Loucy (cell line): ENCODE results near the gene CHSY3.

Experiments used
- CTCF ChIP-seq: fragments of 200-600 bp; sonication (generic); conservative IDR thresholded peaks from 2 replicates; pipeline ENCODE4 v1.5.1; 2014; ENCODE audit warnings: mild to moderate bottlenecking, antibody characterized with exemption, low read length
- EZH2phosphoT487 ChIP-seq: fragments of 200-600 bp; IDR thresholded peaks from 2 replicates; pipeline ENCODE4 v1.6.1; 2018; ENCODE audit warnings: antibody characterized with exemption, mild to moderate bottlenecking, moderate library complexity, borderline replicate concordance

GRCh38 chr5:130126746-130127145 is 222.5 kb downstream of the CHSY3 start:
- TF ChIP-seq EZH2phosphoT487 = no peak
- TF ChIP-seq CTCF = no peak
